Hematopoietic multipotent progenitor cell treated with erythropoietin and hydrocortisone succinate and interleukin-3 and kit ligand, for 4 days (in vitro differentiated cells): ENCODE measurements around the gene ZFP36.
"Not testable (repeated sequence)": the region's sequence is repeated elsewhere in the genome, so short reads cannot be mapped to it uniquely, and the experiment has no call there.

Source experiments
- DNase-seq: peaks from one replicate; pipeline ENCODE4 v3.0.0-alpha.2; 2015

The ZFP36 gene, protein sequence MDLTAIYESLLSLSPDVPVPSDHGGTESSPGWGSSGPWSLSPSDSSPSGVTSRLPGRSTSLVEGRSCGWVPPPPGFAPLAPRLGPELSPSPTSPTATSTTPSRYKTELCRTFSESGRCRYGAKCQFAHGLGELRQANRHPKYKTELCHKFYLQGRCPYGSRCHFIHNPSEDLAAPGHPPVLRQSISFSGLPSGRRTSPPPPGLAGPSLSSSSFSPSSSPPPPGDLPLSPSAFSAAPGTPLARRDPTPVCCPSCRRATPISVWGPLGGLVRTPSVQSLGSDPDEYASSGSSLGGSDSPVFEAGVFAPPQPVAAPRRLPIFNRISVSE

DNA sequence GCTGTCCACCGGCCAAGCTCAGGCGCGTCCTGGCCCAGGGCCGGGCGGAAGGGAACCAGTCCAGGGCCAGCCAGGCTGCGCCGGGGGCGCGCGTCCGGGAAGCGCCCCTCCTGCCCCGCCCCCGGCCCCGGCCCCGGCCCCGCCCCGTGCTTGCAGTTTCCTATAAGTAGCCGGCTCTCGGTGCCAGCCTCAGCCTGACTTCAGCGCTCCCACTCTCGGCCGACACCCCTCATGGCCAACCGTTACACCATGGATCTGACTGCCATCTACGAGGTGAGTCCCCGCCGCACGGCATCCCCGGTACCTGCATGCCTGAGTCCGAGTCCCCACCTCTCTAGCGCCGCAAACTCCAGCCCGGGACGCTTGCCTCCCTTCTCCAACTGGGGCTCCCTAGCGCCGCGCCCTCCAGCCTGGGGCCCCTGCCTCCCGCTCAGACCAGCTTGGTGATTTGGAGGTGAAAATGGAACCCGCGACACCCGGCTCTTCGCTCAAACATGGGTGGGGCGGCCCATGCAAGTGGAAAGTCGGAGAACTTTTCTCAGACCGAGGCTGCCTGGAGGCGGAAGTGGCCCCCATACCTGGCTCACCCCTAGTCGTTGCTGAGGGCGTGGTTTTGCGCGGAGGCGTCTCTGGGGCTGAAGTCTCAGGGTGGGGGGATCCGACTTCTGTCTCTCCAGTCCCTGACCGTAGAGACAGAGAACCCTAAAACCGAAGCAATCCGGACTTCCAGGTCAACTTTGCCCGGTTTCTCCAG lies at the start of gene ZFP36:
Gene ZFP36, plus strand, starts transcription at position 192 of the 754 bp plus-strand sequence. Its CDS starts 58 bp downstream, at position 250.
- DNase-seq, result peak; percentile 92

- no peak for DNase-seq
These were observed 47.6 kb upstream of the ZFP36 start for GRCh38 chr19:39359026-39359425.

GRCh38 chr19:39360599-39360998 lies 46.0 kb upstream of the ZFP36 start:
- DNase-seq, result no peak

- DNase-seq, result no peak
These were observed 43.7 kb upstream of the ZFP36 start for GRCh38 chr19:39362682-39363657.

- DNase-seq, result no peak
These were observed 42.7 kb upstream of the ZFP36 start for GRCh38 chr19:39363901-39364457.

GRCh38 chr19:39365531-39365930 lies 41.1 kb upstream of the ZFP36 start:
- DNase-seq, result no peak

DNA sequence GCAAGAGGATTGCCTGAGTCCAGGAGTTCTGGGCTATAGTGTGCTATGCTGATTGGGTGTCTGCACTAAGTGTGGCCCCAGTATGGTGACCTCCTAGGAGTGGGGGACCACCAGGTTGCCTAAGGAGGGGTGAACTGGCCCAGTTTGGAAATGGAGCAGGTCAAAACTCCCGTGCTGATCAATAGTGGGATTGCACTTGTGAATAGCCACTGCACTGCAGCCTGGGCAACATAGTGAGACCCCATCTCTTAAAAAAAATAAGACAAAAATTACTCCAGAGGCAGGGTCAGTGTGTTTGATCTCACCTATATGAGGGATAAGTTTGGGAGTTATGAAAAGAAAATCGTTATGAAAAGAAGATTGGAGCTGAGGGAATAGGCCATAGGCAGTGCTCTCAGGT lies 37.4 kb upstream of the ZFP36 start:
- no peak for DNase-seq

DNA sequence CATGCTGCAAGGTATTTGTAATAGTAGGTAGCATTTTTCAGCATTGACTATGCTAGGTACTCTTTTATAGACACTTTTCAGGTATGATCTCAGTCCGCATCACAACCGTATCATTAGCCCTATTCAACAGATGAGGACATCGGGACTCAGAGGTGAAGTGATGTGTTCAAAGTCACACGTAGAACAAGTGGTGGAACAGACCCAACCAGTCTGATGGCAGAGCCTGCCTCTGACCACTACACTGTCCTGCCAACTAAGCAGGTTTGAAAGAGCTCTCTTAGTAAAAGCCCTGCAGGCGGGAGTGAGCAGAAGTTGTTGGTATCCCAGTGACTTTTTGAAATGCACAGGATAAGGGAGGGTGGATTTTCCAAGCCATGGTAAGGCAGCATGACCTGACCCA lies 35.9 kb upstream of the ZFP36 start:
- DNase-seq, result no peak

DNA sequence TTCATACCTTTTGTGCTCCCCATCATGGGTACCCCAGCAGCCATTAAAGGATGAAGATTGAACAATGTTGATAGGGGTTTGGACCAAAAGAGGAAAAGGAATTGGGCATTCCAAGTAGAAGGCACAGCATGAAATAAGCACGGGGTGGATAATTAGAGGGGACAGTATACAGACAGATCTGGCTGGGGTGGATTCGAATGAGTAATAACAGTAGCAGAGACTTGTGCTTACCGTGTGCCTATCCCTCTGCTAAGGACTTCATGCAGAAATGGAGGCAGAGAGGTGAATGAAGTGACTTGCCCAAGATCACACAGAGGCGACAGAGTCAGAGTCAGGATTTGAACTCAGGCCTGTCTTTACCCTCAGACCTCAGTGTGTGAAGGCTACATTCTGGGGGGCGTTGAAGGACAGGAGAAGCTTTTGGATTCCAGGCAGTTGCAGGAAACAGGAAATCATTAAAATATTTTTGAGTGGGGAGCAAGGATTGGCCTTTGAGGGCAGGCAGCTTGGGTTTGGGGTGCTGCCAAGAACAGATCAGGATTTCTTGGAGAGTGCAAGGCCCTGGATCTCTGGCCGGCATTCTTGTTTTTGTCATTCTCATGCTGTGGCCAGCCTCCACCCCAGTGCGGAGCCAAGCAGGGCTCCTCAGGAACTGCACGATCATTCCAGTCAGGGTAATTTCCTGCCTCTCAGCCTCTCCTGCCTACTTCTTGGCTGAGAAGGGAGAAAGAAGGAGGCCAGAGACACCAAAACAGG lies 34.4 kb upstream of the ZFP36 start:
- DNase-seq, result no peak

DNA sequence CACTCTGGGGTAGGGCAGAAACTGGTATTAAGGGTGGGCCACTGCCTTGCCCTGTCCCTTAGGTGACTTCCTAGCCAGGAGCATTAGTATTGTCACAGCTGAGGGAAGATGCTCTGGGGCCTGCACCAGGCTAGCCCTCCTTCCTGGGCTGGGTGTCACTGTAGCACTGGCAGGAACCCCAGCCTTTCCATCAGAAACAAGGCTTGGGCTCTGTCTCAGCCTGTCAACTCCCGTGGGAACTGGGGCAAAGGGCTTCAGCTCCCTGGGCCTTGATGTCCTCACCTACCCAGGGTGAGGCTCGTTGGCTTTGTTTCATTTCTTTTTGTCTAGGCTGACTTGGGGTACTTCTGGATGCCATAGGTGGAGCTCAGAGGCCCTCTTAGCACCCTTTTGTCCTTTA lies 33.7 kb upstream of the ZFP36 start:
- DNase-seq, result no peak

GRCh38 chr19:39375929-39376328 lies 30.7 kb upstream of the ZFP36 start:
- DNase-seq, result no peak

GRCh38 chr19:39377373-39378362 lies 29.0 kb upstream of the ZFP36 start:
- DNase-seq, result no peak

- not testable (repeated sequence) for DNase-seq
These were observed 27.3 kb upstream of the ZFP36 start for GRCh38 chr19:39379366-39379765.

DNA sequence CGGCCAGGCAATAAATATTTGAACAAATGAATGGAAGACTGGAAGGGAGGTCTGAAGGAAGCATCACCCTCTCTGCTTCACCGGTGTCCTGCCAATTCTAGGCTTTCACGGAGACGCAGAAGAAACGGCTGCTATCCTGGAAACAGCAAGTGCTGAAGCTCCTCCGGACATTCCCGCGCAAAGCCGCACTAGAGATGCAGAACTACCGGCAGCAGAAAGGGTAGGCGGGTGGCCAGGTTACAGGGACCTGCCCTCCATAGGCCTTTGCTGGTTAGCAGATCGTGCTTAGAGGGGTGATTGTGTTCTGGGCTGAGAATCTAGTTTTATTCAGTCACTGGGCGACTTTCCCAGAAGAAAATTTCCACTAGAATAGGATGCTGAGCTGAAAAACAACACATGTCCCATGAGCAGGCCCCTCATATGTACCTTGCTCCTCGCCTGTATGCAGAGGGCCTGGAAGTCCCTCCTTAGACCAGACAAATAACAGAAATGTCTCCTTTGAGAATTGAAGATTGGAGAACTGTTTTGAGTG lies 26.7 kb upstream of the ZFP36 start:
- no peak for DNase-seq

GRCh38 chr19:39380521-39381502 lies 25.8 kb upstream of the ZFP36 start:
- no peak for DNase-seq

DNA sequence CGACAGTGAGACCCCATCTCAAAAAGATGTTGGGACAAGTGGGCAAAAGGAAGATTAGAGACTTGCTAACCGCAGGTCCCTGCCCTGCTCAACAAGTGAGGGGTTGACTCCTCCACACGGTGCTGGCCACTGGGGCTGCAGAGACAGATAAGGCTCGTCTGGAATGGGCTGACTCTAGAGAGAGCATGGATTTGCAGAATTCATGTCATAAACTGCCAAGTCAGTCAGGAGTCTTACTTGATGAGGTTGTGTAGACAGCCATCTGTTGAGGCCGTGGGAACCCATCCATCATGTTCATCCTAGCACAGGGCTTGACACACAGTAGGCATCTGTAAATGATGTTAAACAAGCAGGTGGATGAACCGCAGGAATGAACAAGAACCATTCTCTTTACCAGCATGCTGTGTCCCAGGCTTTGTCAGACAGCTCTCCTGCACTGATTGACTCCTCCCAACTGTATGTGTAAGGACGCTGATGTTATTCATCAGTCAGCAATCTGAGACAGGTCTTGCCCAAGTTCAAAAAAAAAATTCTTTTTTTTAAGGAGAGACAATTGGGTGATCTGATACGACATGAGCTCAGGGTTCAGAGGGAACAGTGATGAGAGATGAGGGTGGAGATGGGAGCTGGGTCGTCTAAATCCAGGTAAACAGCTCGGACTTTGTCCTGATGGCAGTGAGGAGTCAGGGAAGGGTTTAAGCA lies 24.6 kb upstream of the ZFP36 start:
- DNase-seq, result peak; percentile 64

GRCh38 chr19:39382991-39383828 lies 23.4 kb upstream of the ZFP36 start:
- no peak for DNase-seq
